Measurements from ENCODE around the gene ZDHHC14. TPM values are rescaled to one million over a fixed set of nuclear protein-coding genes. Genes with fewer than 3 reads are reported as not detected.

The ZDHHC14 gene
- total RNA-seq, 1 experiment from 2014 or later, result 5.5 TPM

DNA sequence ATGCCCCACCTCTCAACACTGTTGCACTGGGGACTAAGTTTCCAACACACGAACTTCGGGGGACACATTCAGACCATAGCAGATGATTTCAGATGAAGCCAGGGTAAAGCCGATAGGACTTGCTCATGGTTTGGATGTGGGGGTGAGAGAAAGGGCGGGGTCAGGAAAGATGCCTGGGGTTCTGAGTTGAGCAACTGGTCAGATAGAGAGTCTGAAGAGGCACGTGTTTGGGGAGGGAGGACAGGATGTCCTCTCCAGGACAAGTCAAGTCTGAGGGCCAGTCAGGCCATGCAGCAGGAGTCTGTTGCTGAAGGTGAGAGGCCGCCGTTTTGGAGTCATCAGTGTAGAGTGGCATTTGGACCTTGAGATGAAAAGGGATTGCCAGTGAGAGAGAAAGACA is 244.1 kb downstream of the ZDHHC14 start:
- no peak for DNase-seq (ENCODE audit: low spot score)

- no peak for DNase-seq (ENCODE audit: low spot score)
These were observed 244.8 kb downstream of the ZDHHC14 start for GRCh38 chr6:157625764-157626163.

DNA sequence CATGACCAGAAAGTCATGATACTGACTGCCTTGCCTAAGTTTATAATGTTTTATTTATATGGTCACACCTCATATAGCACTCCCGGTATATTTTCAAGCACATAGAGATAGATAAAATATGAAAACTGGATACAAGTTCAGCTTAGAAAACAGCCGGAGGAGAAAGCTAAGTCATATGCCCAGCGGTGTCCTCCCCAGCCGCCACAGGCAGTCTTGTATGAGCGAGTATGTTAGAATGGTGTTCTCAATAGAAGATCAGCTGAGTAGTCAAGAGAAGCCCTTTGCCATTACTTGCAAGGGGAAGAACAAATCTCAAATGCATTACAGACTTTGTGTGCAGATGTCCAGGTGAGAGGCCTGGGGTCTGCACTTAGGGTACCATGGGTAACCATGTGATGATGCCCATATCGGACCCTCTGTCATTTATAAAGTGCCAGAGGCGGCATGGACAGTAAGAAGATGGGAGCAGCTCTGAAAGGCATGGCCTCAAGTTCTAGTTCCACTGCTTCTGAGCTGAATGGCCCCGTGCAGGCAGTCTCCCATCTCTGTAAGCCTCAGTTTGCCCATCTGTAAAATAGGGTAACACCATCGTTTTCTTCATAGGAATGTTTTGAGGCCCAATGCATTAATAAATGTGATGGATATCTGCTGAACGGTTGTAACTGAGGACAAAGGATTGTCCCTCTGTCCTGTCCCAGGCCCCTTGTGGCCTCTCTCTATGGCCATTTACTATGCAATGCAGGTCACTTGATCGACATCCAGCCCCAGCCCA is 246.4 kb downstream of the ZDHHC14 start:
- no peak for DNase-seq (ENCODE audit: low spot score)

DNA sequence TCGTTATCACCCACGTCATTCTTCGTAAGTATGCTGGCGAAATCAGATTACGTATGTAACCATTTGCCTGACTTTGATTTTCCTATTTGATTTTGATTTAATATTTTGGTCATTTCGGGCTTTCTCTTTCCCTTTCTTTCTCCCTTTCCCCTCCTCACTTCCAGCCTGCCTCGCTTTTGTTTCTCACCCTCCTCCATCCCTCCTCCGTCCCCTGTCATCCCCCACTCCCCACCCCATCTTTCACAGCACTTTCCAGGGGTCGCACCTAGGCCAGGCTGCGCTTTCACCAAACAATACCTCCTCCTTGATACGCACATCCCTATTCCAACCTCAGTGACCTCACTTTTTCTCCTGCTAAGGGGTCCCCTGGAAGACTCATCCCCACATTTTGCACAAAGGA is 247.5 kb downstream of the ZDHHC14 start:
- no peak for DNase-seq (ENCODE audit: low spot score)

DNA sequence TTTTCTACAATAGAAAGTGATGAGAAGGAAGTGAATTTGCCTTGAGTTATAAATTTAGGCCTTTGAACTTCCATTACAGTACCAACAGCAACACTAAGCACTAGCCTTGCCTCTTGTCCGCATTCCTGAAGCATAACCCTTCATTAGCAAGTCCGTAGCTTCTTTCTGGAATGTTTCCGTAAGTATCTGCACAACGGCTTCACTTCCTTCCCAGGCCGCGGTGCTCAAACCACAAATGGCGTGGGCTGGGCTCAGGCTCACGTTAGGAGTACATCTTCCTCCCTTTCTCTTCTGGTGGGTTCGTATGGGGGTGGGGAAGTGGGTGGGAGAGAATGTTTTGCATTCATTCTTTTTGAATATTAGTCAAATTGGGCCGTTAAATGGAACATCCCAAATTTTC is 248.2 kb downstream of the ZDHHC14 start:
- DNase-seq (ENCODE audit: low spot score), result no peak

- no peak for DNase-seq (ENCODE audit: low spot score)
These were observed 249.6 kb downstream of the ZDHHC14 start for GRCh38 chr6:157630463-157631080.

DNA sequence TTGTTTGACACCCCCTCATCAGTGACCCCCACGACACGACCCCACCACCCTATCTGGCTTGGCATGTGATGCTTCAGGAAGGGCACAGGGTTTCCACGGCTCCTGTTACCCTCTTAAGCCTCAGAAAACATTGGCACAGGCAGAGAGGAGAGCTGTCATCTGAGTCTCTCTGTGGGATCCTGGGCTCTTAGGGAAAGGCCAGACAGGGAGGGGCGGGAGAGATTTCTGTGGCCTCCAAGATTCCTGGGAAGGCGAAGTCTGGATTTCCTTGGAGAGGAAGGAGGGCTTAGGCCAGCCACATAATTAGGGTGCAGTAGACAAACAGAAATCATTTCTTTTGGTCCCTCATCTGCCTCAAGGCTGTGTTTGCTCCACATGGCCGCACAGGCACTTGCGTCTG is 250.4 kb downstream of the ZDHHC14 start:
- no peak for DNase-seq (ENCODE audit: low spot score)

- DNase-seq (ENCODE audit: low spot score), result no peak
These were observed 251.0 kb downstream of the ZDHHC14 start for GRCh38 chr6:157631838-157632614.

- no peak for DNase-seq (ENCODE audit: low spot score)
These were observed 251.8 kb downstream of the ZDHHC14 start for GRCh38 chr6:157632821-157633220.

GRCh38 chr6:157634546-157634945 is 253.6 kb downstream of the ZDHHC14 start:
- no peak for DNase-seq (ENCODE audit: low spot score)

DNA sequence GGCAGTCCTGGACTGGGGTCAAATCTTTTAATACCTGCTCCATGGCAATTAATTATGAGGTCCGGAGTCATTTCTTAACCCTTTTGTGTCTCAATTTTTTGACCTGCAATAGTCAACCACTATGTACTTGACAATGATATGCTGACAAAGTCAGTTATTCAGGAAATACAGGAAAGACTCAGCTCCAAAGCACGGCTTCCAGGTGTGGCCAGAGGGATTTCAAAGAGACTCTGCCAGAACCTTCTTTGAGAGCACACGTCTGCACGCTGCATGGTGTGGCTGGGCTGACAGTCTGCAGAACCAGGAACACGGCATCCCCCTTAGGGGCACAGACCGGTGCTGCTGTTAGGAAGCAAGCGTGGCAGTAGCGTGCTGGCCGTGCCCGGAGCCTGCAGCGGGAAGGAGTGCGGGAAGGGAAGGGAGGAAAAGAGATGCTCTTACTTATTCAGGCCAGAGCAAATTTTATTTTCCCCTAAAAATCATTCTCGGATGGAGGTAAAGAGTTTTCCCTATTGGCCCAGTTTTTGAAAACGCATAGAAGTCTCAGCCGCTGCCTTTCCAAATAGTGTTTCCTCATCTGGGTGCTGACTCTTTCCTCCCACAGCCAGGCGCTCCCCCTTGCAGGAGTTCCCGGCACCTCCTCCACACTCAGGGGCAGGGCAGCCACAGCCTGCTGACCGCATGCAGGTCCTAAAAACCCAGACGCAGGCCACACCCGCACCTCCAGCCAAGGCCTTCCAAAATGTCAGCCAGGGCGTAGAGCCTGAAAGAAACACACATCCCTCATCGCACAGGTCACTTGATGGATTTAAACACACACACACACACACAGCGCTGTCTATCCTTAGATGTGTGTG is 254.6 kb downstream of the ZDHHC14 start:
- no peak for DNase-seq (ENCODE audit: low spot score)

DNA sequence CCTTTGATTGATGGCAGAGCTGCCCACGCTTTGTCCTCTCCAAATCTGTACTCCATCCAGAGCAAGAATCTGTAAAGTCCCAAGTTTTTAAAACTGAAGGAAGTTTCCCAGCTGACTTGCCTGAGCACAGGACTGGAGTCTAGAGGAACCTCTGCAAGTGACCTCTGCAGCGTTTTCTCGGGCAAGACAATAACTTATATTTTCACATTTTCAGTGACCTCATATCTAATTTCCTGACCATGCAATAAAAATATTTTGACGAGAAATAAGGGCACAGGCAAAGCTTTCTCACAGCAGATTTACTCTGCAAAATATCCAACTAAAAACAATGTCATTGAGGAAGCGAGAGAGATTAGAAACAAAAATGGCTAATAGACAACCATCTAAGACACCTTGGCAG is 256.5 kb downstream of the ZDHHC14 start:
- DNase-seq (ENCODE audit: low spot score), result no peak

DNA sequence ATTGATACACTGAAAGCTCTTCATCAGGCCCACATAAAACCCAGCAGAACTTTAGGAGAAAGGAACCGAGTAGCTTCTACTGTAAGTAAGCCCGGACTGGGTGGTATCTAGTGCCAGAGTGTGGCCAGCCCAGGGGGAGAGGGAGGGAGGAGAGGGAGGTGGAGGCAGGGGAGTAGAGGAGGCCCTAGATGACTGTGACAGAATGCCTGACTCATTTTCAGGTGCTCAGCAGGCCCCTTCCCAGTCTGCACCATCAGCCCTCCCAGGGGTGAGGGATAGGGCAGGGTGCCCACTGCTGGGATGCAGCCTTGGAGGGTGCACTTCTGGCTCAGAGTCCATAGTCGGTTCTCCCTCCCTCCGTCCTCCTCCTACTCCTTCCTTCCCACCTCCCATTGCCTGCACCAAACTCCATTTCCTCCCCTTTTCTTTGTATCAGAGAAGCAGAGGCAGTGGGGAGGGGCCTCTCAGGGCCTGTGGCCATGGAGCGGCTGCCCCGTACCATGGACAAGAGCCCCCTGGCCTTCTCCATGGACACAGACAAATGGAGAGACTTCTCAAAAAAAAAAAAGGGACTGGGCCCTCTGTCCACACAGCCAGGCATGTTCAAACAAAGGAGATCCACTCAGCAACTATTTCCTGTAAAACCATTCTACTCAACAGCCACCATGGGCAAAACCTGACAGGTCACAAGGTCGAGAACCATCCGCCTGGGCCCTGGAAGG is 257.1 kb downstream of the ZDHHC14 start:
- no peak for DNase-seq (ENCODE audit: low spot score)

DNA sequence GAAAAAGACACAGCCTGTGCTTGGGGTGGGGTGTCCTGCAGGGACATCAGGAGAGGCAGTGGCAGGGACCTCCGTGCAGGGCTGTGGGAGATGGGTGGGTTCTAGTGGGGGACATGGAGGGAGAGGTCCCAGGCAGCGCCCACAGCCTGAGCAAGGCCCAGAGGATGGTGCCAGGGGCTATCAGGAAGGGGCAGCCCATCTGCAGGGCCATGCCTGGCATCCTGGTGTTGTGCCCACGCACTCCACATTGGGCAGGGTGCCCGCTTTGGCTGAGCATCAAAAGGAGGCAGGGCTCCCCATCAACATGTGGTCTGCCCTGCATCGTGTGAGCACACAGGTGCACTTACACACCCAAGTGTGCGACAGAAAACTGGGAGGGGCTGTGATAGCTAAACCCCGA is 257.8 kb downstream of the ZDHHC14 start:
- DNase-seq (ENCODE audit: low spot score), result no peak

- DNase-seq (ENCODE audit: low spot score), result no peak
These were observed 259.9 kb downstream of the ZDHHC14 start for GRCh38 chr6:157640746-157641451.

GRCh38 chr6:157641837-157642236 is 260.8 kb downstream of the ZDHHC14 start:
- no peak for DNase-seq (ENCODE audit: low spot score)

DNA sequence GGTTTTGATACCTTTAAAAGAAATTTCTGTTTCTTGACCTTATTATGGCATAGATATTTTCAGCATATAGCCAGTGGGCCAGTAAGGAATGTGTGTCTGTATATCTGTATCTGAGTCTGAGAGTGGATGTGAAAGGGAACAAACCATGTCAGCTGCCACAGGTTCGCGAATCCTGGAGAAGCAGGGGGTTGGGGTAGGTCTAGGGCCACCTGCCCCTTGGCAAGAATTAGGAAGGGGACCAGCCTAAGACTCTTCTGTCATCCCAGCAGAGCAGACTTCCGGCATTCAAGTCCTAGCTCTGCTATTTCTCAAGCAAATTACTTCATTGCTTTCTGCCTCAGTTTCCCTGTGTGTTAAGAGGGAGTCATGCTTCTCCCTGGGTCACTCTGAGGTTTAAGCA is 261.7 kb downstream of the ZDHHC14 start:
- no peak for DNase-seq (ENCODE audit: low spot score)

GRCh38 chr6:157644043-157644810 is 263.2 kb downstream of the ZDHHC14 start:
- DNase-seq (ENCODE audit: low spot score), result no peak

DNA sequence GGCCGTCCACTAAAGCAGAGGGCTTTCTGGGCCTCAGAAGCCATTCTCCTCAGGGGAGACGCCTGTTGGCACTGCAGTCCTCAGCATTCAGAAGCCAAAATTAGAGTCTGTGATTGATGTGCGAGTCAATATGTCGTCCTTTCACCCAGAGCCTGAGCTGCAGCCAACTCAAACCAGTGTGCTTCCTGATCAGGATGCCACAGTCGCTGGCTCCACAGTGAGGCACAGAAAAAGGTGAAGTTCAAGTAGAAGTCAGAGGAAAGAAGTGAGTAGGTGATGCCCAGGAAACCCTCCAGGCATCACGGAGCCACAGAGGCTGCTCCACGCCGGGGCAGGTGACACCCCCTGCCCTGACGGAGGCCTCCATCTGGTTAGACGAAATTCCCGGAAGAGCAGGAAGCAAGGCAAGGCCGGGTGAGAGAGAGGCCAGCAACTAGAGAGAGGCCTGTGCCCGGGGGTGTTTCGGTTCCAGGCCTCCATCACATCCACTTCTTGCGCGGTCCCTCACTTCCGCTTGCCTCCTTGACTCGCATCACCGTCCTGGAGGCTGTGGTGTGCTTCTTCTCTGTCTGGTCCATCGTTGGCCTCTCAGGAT is 264.3 kb downstream of the ZDHHC14 start:
- no peak for DNase-seq (ENCODE audit: low spot score)

Data from A172 (cell line).